ENCODE measurements around the gene ATP5MC3.

GRCh38 chr2:175195012-175195411, 13.5 kb upstream of the ATP5MC3 start:
- TF ChIP-seq GATA3 (IDR thresholded peaks at IDR 0.05; ENCODE audit: low read depth, low read length), result no peak
- no peak for TF ChIP-seq GATA2 (IDR thresholded peaks at IDR 0.05; ENCODE audit: low read depth, low read length)
